ENCODE data around the gene B3GALNT2.
"Not testable (repeated sequence)": the region's sequence is repeated elsewhere in the genome, so short reads cannot be mapped to it uniquely, and the experiment has no call there.

GRCh38 chr1:235469897-235470296 is 34.4 kb downstream of the B3GALNT2 start:
- not testable (repeated sequence) for TF ChIP-seq EZH2 (IDR thresholded peaks at IDR 0.05; ENCODE audit: borderline replicate concordance, low read length); CTCF (conservative IDR thresholded peaks at IDR 0.05 in 1 of 2, IDR thresholded peaks at IDR 0.05 in 1 of 2; ENCODE audit: extremely low read depth in 1 of 2, insufficient read depth in 1 of 2, low read depth in 1 of 2, low read length in 2 of 2)
